Type B pancreatic cell (in vitro differentiated cells): ENCODE data around the gene MVB12B. TPM values are rescaled to one million over a fixed set of nuclear protein-coding genes. Genes with fewer than 3 reads are reported as not detected.

Experiments used
- DNase-seq: peaks from one replicate; pipeline ENCODE4 v3.0.0; 2021; ENCODE audit warnings: mixed read lengths; ENCODE audit not compliant: unreplicated experiment; ENCODE audit errors: extremely low spot score
- H3K27ac Mint-ChIP-seq: 2 replicates; pipeline ENCODE4 v1.8.0; 2021; ENCODE audit warnings: mild to moderate bottlenecking, mixed read lengths
- H3K27me3 Mint-ChIP-seq: 2 replicates; pipeline ENCODE4 v1.8.0; 2021; ENCODE audit warnings: mixed read lengths
- H3K36me3 Mint-ChIP-seq: 2 replicates; pipeline ENCODE4 v1.8.0; 2021; ENCODE audit warnings: mixed read lengths
- H3K4me1 Mint-ChIP-seq: one replicate; pipeline ENCODE4 v1.8.0; 2021; ENCODE audit warnings: mixed read lengths; ENCODE audit not compliant: unreplicated experiment
- H3K4me3 Mint-ChIP-seq: 2 replicates; pipeline ENCODE4 v1.8.0; 2021; ENCODE audit warnings: mild to moderate bottlenecking, mixed read lengths
- H3K9me3 Mint-ChIP-seq: 2 replicates; pipeline ENCODE4 v1.8.0; 2021; ENCODE audit warnings: mixed read lengths
- CTCF ChIP-seq: fragments of 200-600 bp; sonication (generic); conservative IDR thresholded peaks from 2 replicates; pipeline ENCODE4 v1.5.0; 2021; ENCODE audit warnings: antibody characterized with exemption, mild to moderate bottlenecking
- total RNA-seq: library from RNA; stranded (reverse); gene quantifications from 2 replicates; pipeline ENCODE4 v1.2.1, GENCODE V29; 2021; ENCODE audit warnings: low replicate concordance

The MVB12B gene
- total RNA-seq, 1 donor from 2014 or later = 26.1 TPM

GRCh38 chr9:126295516-126295915, 31.1 kb upstream of the MVB12B start:
- no peaks in the 10 kb centered on the region for H3K9me3 Mint-ChIP-seq
- no peak for DNase-seq
- no peaks in the 10 kb centered on the region for H3K4me1 Mint-ChIP-seq
- no peak for TF ChIP-seq CTCF
- no peaks in the 10 kb centered on the region for H3K36me3 Mint-ChIP-seq
- H3K27me3 Mint-ChIP-seq = peaks cover 14% of the 10 kb centered on the region
- no peak overlapping the region for H3K4me3 Mint-ChIP-seq
- no peak overlapping the region for H3K27ac Mint-ChIP-seq

- DNase-seq = no peak
- H3K27me3 Mint-ChIP-seq = peaks cover 14% of the 10 kb centered on the region
- H3K36me3 Mint-ChIP-seq = no peaks in the 10 kb centered on the region
- H3K9me3 Mint-ChIP-seq = no peaks in the 10 kb centered on the region
- TF ChIP-seq CTCF = no peak
- no peak overlapping the region for H3K27ac Mint-ChIP-seq
- no peak overlapping the region for H3K4me3 Mint-ChIP-seq
- H3K4me1 Mint-ChIP-seq = no peaks in the 10 kb centered on the region
Observed at GRCh38 chr9:126295936-126296600, 30.6 kb upstream of the MVB12B start.

GRCh38 chr9:126296687-126297086, 29.9 kb upstream of the MVB12B start:
- H3K27ac Mint-ChIP-seq = no peak overlapping the region

GRCh38 chr9:126297661-126298060, 29.0 kb upstream of the MVB12B start:
- no peaks in the 10 kb centered on the region for H3K4me1 Mint-ChIP-seq
- H3K4me3 Mint-ChIP-seq = no peak overlapping the region
- no peak for TF ChIP-seq CTCF
- no peaks in the 10 kb centered on the region for H3K9me3 Mint-ChIP-seq
- peaks cover 6% of the 10 kb centered on the region for H3K27me3 Mint-ChIP-seq
- no peak overlapping the region for H3K27ac Mint-ChIP-seq
- no peak for DNase-seq
- no peaks in the 10 kb centered on the region for H3K36me3 Mint-ChIP-seq

More at GRCh38 chr9:126296687-126297086, 29.9 kb upstream of the MVB12B start:
- Mint-ChIP-seq H3K36me3 (no peaks in the 10 kb centered on the region), H3K27me3 (peaks cover 10% of the 10 kb centered on the region), H3K4me1 (no peaks in the 10 kb centered on the region), H3K9me3 (no peaks in the 10 kb centered on the region), H3K4me3 (no peak overlapping the region)
- DNase-seq = no peak
- TF ChIP-seq CTCF = no peak

- no peaks in the 10 kb centered on the region for H3K4me1 Mint-ChIP-seq
- H3K27me3 Mint-ChIP-seq = peaks cover 6% of the 10 kb centered on the region
- H3K4me3 Mint-ChIP-seq = no peak overlapping the region
- H3K36me3 Mint-ChIP-seq = no peaks in the 10 kb centered on the region
- TF ChIP-seq CTCF = no peak
- no peak overlapping the region for H3K27ac Mint-ChIP-seq
- H3K9me3 Mint-ChIP-seq = no peaks in the 10 kb centered on the region
- DNase-seq = no peak
Observed at GRCh38 chr9:126298063-126298801, 28.4 kb upstream of the MVB12B start.
